WTC11 (cell line): ENCODE results near the gene TMEM272. TPM values are rescaled to one million over a fixed set of nuclear protein-coding genes. Genes with fewer than 3 reads are reported as not detected.

ENCODE experiments used
- ATAC-seq: fragments of 200-7000 bp; cut with Tn5 transposase; 2 replicates; pipeline ENCODE4 v1.10.0; 2021; ENCODE audit warnings: mild to moderate bottlenecking, moderate library complexity
- CTCF ChIA-PET: fragments of 300-600 bp; sonication (Branson Sonifier 250); formaldehyde crosslinking; loops from one replicate; lab custom pipeline; 2021; ENCODE audit warnings: antibody characterized with exemption; lab: Charles Lee
- POLR2A ChIA-PET: fragments of 350-600 bp; sonication (Branson Sonifier 250); formaldehyde crosslinking; loops from one replicate; lab custom pipeline; 2021; ENCODE audit warnings: antibody characterized with exemption; lab: Charles Lee
- DNase-seq: peaks from one replicate; pipeline ENCODE4 v3.0.0; 2021; ENCODE audit warnings: low spot score
- H3K27ac Mint-ChIP-seq: 2 replicates; pipeline ENCODE4 v1.8.0; 2021; ENCODE audit warnings: mixed read lengths
- H3K27me3 Mint-ChIP-seq: 2 replicates; pipeline ENCODE4 v1.8.0; 2021; ENCODE audit warnings: low read depth, mild to moderate bottlenecking, moderate library complexity, mixed read lengths
- H3K36me3 Mint-ChIP-seq: 2 replicates; pipeline ENCODE4 v1.8.0; 2021; ENCODE audit warnings: mixed read lengths
- H3K4me1 Mint-ChIP-seq: 2 replicates; pipeline ENCODE4 v1.8.0; 2022; ENCODE audit warnings: mixed read lengths
- H3K4me3 Mint-ChIP-seq: 2 replicates; pipeline ENCODE4 v1.8.0; 2021; ENCODE audit warnings: mild to moderate bottlenecking, moderate library complexity, mixed read lengths
- H3K9me3 Mint-ChIP-seq: 2 replicates; pipeline ENCODE4 v1.8.0; 2021; ENCODE audit warnings: mixed read lengths
- EMX1 ChIP-seq: fragments of 250-450 bp; sonication (Bioruptor Pico); IDR thresholded peaks from 2 replicates; pipeline ENCODE4 v1.8.0; 2021; ENCODE audit warnings: mild to moderate bottlenecking
- ESRRA ChIP-seq: sonication (generic); formaldehyde crosslinking; IDR thresholded peaks from 2 replicates; pipeline ENCODE4 v1.8.1; 2022; ENCODE audit warnings: mild to moderate bottlenecking, missing genetic modification reagents, borderline replicate concordance
- GABPB1 ChIP-seq: sonication (generic); formaldehyde crosslinking; IDR thresholded peaks from 2 replicates; pipeline ENCODE4 v1.8.1; 2023; ENCODE audit warnings: mild to moderate bottlenecking, missing genetic modification reagents
- JAZF1 ChIP-seq: fragments of 250-450 bp; sonication (Bioruptor Pico); IDR thresholded peaks from 2 replicates; pipeline ENCODE4 v1.9.0; 2021; ENCODE audit warnings: moderate library complexity, mild to moderate bottlenecking, inconsistent platforms
- JUN ChIP-seq: sonication (generic); formaldehyde crosslinking; IDR thresholded peaks from 2 replicates; pipeline ENCODE4 v1.8.0; 2023; ENCODE audit warnings: mild to moderate bottlenecking, missing genetic modification reagents
- TEAD1 ChIP-seq: sonication (generic); formaldehyde crosslinking; IDR thresholded peaks from 2 replicates; pipeline ENCODE4 v1.8.0; 2022; ENCODE audit warnings: mild to moderate bottlenecking, missing genetic modification reagents
- TEAD4 ChIP-seq: sonication (generic); formaldehyde crosslinking; IDR thresholded peaks from 2 replicates; pipeline ENCODE4 v1.8.0; 2022; ENCODE audit warnings: mild to moderate bottlenecking, missing genetic modification reagents
- total RNA-seq: library from RNA; stranded (reverse); gene quantifications from 3 replicates; pipeline ENCODE4 v1.2.3, GENCODE V29; 2021
- TF ChIP-seq, protein P1 (sequence below): fragments of 250-450 bp; sonication (Bioruptor Pico); IDR thresholded peaks from 2 replicates; pipeline ENCODE4 v1.9.0; 2021; ENCODE audit warnings: mild to moderate bottlenecking
- TF ChIP-seq, protein P2 (sequence below): fragments of 250-450 bp; sonication (Bioruptor Pico); IDR thresholded peaks from 2 replicates; pipeline ENCODE4 v2.1.2; 2022; ENCODE audit warnings: mild to moderate bottlenecking, moderate library complexity
- TF ChIP-seq, protein P3 (sequence below): sonication (generic); formaldehyde crosslinking; IDR thresholded peaks from 2 replicates; pipeline ENCODE4 v1.8.0; 2023; ENCODE audit warnings: missing genetic modification reagents
- TF ChIP-seq, protein P4 (sequence below): sonication (generic); formaldehyde crosslinking; IDR thresholded peaks from 2 replicates; pipeline ENCODE4 v1.8.0; 2023; ENCODE audit warnings: missing genetic modification reagents, mild to moderate bottlenecking, borderline replicate concordance
- TF ChIP-seq, protein P5 (sequence below): fragments of 250-450 bp; sonication (Bioruptor Pico); IDR thresholded peaks from 2 replicates; pipeline ENCODE4 v1.9.0; 2021; ENCODE audit warnings: mild to moderate bottlenecking, borderline replicate concordance
- TF ChIP-seq, protein P6 (sequence below): sonication (generic); formaldehyde crosslinking; conservative IDR thresholded peaks from 2 replicates; pipeline ENCODE4 v1.8.1; 2022; ENCODE audit warnings: mild to moderate bottlenecking, missing genetic modification reagents
- TF ChIP-seq, protein P7 (sequence below): sonication (generic); formaldehyde crosslinking; IDR thresholded peaks from 2 replicates; pipeline ENCODE4 v1.8.1; 2022; ENCODE audit warnings: mild to moderate bottlenecking, missing genetic modification reagents, moderate library complexity, borderline replicate concordance

The TMEM272 gene
- total RNA-seq, 1 experiment from 2014 or later, result not detected

DNA sequence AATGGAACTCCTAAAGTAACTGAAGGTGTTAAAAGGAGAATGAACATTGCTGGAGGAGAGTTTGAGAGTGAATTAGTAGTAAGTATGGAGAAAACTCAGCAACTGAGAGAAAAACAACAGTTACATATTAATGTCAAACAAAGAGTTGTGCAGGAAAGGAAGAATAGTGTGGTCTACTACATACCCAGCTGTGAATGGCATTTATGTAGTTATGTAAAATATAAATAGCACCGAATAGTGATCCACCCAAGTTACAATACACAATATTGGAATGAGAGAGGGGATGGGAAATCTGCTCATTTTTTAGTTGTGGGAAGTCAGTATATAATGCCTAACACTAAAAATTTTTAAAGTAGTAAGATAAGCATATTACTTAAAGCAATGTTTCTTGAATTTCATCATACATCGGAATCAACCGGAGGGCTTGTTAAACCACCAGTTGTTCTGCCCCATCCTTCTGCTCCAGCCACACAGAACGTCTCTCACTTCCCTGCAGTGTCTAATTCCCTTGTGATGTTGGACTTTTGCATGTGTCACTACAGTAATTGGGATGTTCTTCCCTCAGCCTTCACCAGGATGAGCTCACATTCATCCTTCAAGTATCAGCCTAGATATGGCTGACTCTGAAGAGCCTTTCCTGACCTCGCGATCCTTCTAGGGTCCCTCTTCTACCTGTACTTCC, 28.3 kb upstream of the TMEM272 start:
- H3K27ac Mint-ChIP-seq, result no peak overlapping the region
- DNase-seq (no peak), ATAC-seq (no peak)
- no peaks in the 10 kb centered on the region for H3K36me3 Mint-ChIP-seq
- H3K9me3 Mint-ChIP-seq, result no peaks in the 10 kb centered on the region
- no peaks in the 10 kb centered on the region for H3K4me1 Mint-ChIP-seq
- H3K4me3 Mint-ChIP-seq, result no peak overlapping the region
- ChIA-PET POLR2A (no interaction called here), CTCF (no interaction called here)
- H3K27me3 Mint-ChIP-seq, result peaks cover 5% of the 10 kb centered on the region
- no peak for TF ChIP-seq JAZF1 (CRISPR knock-in tag)
- TF ChIP-seq TEAD1 (CRISPR knock-in tag), result no peak
- no peak for TF ChIP-seq EMX1 (CRISPR knock-in tag)
- TF ChIP-seq, protein P1, sequence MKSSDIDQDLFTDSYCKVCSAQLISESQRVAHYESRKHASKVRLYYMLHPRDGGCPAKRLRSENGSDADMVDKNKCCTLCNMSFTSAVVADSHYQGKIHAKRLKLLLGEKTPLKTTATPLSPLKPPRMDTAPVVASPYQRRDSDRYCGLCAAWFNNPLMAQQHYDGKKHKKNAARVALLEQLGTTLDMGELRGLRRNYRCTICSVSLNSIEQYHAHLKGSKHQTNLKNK (CRISPR knock-in tag), result no peak
- TF ChIP-seq, protein P2, sequence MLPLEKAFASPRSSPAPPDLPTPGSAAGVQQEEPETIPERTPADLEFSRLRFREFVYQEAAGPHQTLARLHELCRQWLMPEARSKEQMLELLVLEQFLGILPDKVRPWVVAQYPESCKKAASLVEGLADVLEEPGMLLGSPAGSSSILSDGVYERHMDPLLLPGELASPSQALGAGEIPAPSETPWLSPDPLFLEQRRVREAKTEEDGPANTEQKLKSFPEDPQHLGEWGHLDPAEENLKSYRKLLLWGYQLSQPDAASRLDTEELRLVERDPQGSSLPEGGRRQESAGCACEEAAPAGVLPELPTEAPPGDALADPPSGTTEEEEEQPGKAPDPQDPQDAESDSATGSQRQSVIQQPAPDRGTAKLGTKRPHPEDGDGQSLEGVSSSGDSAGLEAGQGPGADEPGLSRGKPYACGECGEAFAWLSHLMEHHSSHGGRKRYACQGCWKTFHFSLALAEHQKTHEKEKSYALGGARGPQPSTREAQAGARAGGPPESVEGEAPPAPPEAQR, result no peak
- no peak for TF ChIP-seq ESRRA (CRISPR knock-in tag)
- no peak for TF ChIP-seq TEAD4 (CRISPR knock-in tag)
- TF ChIP-seq, protein P3, sequence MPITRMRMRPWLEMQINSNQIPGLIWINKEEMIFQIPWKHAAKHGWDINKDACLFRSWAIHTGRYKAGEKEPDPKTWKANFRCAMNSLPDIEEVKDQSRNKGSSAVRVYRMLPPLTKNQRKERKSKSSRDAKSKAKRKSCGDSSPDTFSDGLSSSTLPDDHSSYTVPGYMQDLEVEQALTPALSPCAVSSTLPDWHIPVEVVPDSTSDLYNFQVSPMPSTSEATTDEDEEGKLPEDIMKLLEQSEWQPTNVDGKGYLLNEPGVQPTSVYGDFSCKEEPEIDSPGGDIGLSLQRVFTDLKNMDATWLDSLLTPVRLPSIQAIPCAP (CRISPR knock-in tag), result no peak
- no peak for TF ChIP-seq GABPB1 (CRISPR knock-in tag)
- TF ChIP-seq, protein P4, sequence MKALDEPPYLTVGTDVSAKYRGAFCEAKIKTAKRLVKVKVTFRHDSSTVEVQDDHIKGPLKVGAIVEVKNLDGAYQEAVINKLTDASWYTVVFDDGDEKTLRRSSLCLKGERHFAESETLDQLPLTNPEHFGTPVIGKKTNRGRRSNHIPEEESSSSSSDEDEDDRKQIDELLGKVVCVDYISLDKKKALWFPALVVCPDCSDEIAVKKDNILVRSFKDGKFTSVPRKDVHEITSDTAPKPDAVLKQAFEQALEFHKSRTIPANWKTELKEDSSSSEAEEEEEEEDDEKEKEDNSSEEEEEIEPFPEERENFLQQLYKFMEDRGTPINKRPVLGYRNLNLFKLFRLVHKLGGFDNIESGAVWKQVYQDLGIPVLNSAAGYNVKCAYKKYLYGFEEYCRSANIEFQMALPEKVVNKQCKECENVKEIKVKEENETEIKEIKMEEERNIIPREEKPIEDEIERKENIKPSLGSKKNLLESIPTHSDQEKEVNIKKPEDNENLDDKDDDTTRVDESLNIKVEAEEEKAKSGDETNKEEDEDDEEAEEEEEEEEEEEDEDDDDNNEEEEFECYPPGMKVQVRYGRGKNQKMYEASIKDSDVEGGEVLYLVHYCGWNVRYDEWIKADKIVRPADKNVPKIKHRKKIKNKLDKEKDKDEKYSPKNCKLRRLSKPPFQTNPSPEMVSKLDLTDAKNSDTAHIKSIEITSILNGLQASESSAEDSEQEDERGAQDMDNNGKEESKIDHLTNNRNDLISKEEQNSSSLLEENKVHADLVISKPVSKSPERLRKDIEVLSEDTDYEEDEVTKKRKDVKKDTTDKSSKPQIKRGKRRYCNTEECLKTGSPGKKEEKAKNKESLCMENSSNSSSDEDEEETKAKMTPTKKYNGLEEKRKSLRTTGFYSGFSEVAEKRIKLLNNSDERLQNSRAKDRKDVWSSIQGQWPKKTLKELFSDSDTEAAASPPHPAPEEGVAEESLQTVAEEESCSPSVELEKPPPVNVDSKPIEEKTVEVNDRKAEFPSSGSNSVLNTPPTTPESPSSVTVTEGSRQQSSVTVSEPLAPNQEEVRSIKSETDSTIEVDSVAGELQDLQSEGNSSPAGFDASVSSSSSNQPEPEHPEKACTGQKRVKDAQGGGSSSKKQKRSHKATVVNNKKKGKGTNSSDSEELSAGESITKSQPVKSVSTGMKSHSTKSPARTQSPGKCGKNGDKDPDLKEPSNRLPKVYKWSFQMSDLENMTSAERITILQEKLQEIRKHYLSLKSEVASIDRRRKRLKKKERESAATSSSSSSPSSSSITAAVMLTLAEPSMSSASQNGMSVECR (CRISPR knock-in tag), result no peak
- TF ChIP-seq JUN (CRISPR knock-in tag), result no peak

DNA sequence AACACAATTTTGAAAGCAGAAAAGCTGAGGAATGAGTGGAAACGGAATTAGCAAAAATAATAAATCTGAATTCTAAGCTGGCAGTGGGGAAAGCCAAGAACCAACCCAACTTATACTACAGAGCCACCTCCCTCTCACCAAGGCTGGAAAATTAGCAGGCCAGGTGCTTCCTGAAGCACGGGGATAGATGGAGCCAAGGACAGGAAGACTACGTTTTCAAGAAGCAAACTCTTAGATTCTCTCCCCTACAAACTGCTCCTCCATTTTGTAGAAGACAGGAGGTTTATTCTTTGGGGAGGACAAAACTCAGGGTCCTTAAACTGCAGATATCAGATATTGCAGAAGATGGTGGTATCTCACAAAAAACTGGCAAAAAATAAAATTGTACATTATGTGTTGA, 25.6 kb upstream of the TMEM272 start:
- POLR2A ChIA-PET, result no interaction called here
- CTCF ChIA-PET, result interaction anchor here (1.8 kb wide), 1 partner anchor 258 kb away, joined by 5 read pairs; the partner anchor contains the start of gene NEK5

More for the DNA sequence above, 25.6 kb upstream of the TMEM272 start:
- DNase-seq (no peak), ATAC-seq (no peak)
- H3K36me3 Mint-ChIP-seq, result no peaks in the 10 kb centered on the region
- TF ChIP-seq, protein P5, sequence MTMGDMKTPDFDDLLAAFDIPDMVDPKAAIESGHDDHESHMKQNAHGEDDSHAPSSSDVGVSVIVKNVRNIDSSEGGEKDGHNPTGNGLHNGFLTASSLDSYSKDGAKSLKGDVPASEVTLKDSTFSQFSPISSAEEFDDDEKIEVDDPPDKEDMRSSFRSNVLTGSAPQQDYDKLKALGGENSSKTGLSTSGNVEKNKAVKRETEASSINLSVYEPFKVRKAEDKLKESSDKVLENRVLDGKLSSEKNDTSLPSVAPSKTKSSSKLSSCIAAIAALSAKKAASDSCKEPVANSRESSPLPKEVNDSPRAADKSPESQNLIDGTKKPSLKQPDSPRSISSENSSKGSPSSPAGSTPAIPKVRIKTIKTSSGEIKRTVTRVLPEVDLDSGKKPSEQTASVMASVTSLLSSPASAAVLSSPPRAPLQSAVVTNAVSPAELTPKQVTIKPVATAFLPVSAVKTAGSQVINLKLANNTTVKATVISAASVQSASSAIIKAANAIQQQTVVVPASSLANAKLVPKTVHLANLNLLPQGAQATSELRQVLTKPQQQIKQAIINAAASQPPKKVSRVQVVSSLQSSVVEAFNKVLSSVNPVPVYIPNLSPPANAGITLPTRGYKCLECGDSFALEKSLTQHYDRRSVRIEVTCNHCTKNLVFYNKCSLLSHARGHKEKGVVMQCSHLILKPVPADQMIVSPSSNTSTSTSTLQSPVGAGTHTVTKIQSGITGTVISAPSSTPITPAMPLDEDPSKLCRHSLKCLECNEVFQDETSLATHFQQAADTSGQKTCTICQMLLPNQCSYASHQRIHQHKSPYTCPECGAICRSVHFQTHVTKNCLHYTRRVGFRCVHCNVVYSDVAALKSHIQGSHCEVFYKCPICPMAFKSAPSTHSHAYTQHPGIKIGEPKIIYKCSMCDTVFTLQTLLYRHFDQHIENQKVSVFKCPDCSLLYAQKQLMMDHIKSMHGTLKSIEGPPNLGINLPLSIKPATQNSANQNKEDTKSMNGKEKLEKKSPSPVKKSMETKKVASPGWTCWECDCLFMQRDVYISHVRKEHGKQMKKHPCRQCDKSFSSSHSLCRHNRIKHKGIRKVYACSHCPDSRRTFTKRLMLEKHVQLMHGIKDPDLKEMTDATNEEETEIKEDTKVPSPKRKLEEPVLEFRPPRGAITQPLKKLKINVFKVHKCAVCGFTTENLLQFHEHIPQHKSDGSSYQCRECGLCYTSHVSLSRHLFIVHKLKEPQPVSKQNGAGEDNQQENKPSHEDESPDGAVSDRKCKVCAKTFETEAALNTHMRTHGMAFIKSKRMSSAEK (CRISPR knock-in tag), result no peak
- no peak for TF ChIP-seq GABPB1 (CRISPR knock-in tag)
- TF ChIP-seq, protein P6, sequence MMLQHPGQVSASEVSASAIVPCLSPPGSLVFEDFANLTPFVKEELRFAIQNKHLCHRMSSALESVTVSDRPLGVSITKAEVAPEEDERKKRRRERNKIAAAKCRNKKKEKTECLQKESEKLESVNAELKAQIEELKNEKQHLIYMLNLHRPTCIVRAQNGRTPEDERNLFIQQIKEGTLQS, result no peak
- TF ChIP-seq, protein P4 (CRISPR knock-in tag), result no peak
- TF ChIP-seq, protein P7, sequence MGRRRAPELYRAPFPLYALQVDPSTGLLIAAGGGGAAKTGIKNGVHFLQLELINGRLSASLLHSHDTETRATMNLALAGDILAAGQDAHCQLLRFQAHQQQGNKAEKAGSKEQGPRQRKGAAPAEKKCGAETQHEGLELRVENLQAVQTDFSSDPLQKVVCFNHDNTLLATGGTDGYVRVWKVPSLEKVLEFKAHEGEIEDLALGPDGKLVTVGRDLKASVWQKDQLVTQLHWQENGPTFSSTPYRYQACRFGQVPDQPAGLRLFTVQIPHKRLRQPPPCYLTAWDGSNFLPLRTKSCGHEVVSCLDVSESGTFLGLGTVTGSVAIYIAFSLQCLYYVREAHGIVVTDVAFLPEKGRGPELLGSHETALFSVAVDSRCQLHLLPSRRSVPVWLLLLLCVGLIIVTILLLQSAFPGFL (CRISPR knock-in tag), result no peak
- no peaks in the 10 kb centered on the region for H3K9me3 Mint-ChIP-seq
- H3K27ac Mint-ChIP-seq, result no peak overlapping the region
- H3K4me1 Mint-ChIP-seq, result no peaks in the 10 kb centered on the region
- H3K27me3 Mint-ChIP-seq, result 0 out of 2 replicates have a peak, but pooled peaks cover 2% of the 10 kb centered on the region
- no peak overlapping the region for H3K4me3 Mint-ChIP-seq
